ENCODE measurements around the gene PCDHGC3.

The PCDHGC3 gene

GRCh38 chr5:141485321-141486055 is 9.7 kb downstream of the PCDHGC3 start:
- no peak for DNase-seq (ENCODE audit: low read depth in 3 of 3)

GRCh38 chr5:141486091-141486490 is 10.3 kb downstream of the PCDHGC3 start:
- DNase-seq (ENCODE audit: low read depth in 3 of 3), result no peak

- no peak for DNase-seq (ENCODE audit: low read depth in 3 of 3)
Observed at GRCh38 chr5:141487131-141487530, 11.4 kb downstream of the PCDHGC3 start.

- no peak for DNase-seq (ENCODE audit: low read depth in 3 of 3)
Observed at GRCh38 chr5:141488591-141489561, 13.1 kb downstream of the PCDHGC3 start, which contains the start of gene PCDHGC5. TSS of gene PCDHGC5 (plus strand) at chr5:141489081. CDS start at chr5:141489241, 160 bp downstream.

GRCh38 chr5:141489841-141490240 is 14.1 kb downstream of the PCDHGC3 start:
- DNase-seq (ENCODE audit: low read depth in 3 of 3), result no peak

- DNase-seq (ENCODE audit: low read depth in 3 of 3), result no peak
Observed at GRCh38 chr5:141490271-141490670, 14.5 kb downstream of the PCDHGC3 start.

DNA sequence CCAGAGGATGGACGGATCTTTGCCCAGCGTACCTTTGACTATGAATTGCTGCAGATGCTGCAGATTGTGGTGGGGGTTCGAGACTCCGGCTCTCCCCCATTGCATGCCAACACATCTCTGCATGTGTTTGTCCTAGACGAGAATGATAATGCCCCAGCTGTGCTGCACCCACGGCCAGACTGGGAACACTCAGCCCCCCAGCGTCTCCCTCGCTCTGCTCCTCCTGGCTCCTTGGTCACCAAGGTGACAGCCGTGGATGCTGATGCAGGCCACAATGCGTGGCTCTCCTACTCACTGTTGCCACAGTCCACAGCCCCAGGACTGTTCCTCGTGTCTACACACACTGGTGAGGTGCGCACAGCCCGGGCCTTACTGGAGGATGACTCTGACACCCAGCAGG is 15.0 kb downstream of the PCDHGC3 start:
- no peak for DNase-seq (ENCODE audit: low read depth in 3 of 3)

DNA sequence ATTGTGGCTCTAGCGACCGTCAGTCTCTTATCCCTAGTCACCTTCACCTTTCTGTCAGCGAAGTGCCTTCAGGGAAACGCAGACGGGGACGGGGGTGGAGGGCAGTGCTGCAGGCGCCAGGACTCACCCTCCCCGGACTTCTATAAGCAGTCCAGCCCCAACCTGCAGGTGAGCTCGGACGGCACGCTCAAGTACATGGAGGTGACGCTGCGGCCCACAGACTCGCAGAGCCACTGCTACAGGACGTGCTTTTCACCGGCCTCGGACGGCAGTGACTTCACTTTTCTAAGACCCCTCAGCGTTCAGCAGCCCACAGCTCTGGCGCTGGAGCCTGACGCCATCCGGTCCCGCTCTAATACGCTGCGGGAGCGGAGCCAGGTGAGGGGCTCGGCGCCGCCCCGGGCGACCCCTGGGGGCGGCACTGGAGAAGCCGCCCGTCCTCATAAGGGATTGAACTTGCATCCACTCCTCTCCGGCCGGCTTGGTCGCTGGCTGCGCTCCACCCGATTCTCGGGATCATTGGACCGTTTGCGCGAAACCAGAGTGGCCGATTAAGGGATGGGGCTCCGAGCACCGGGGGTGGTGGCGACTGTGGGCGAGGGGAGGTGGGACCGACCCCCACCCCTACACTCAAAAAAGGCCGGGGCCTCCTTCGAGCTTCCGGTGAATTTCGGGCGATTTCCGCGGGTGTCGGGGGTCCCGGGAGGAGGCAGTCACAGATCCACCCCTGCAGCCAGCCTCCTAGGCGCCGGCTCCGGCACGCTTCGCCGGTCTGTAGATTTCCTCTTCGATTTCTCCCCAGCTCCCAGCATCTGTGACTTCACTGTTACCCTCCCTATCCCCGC is 15.8 kb downstream of the PCDHGC3 start:
- DNase-seq (ENCODE audit: low read depth in 3 of 3), result no peak

- no peak for DNase-seq (ENCODE audit: low read depth in 3 of 3)
Observed at GRCh38 chr5:141492168-141492885, 16.6 kb downstream of the PCDHGC3 start.

DNA sequence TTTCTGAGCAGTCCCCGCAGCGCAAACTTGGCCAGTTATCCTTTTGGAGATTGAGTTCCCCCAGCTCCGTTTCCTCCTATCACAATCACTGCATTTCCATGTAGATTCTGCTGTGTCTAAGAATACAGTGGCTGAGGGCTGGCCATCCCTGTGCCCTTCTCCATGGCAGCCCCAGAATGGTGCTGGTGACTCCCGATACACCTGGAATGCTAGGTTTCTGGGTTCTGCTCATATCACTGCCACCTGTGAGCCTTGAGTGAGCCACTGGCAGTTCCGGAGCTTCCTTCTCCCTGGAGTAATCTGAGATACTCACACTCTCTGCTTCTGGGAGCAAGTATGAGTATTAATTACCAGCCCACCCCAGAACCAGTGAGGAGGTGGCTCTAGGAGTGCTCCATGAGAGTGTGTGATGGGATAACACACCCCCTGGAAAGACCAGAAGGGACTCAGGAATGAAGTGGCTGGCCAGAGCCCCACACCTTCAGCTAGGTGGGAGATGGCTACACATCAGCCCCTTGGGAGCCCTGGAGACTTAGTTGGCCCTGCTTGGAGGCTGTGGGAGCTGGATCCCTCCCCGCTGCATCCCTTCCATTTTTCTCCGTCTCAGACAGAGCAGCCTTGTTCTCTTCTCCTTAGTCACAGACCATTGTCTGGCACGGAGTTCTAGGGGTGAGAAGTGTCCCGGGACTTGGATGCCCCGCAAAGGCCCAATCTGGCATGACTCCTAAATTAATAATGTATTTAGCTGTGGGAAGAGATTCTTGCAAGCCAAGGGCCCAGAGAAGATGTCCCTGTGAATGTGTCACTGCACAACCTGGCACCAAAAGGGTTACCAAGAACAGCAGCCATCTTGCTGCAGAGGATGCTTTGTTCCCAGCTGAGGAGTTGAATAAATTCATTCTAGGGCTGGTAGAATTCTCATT is 18.0 kb downstream of the PCDHGC3 start:
- no peak for DNase-seq (ENCODE audit: low read depth in 3 of 3)

DNA sequence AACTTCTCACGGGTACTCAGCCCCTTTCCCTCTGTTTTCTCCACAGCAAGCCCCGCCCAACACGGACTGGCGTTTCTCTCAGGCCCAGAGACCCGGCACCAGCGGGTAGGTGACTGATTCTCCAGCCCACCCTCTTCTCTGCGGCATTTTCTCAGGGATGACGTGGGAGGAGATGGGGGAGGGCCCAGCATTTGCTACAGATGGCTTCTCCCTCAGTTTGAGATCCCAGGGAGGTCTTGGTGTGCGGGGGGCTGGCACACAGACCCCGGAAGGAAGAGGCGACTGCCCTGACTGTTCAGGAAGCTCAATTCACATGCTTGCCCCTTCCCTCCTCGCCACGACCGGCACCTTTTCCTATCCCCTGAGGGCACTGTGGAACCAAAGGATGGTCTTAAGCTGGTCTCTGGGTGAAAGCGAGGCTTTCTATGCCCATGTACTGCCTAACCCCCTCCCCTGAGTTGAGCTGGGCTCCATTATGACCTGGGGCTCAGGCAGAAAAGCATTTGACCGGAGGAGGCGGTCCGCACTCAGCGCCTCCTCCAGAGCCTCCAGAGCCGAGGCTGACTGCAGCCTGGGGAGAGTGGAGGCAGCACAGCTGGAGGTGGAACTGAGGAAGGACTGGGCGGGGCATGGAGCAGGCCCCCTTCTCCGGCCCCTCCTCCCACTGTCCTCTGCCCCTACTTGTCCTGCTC is 19.1 kb downstream of the PCDHGC3 start:
- no peak for DNase-seq (ENCODE audit: low read depth in 3 of 3)

GRCh38 chr5:141495453-141495811 is 19.7 kb downstream of the PCDHGC3 start:
- no peak for DNase-seq (ENCODE audit: low read depth in 3 of 3)

GRCh38 chr5:141496038-141496437 is 20.3 kb downstream of the PCDHGC3 start:
- no peak for DNase-seq (ENCODE audit: low read depth in 3 of 3)

- DNase-seq (ENCODE audit: low read depth in 3 of 3), result no peak
Observed at GRCh38 chr5:141501761-141502160, 26.0 kb downstream of the PCDHGC3 start.

- no peak for DNase-seq (ENCODE audit: low read depth in 3 of 3)
Observed at GRCh38 chr5:141503681-141504080, 27.9 kb downstream of the PCDHGC3 start.

GRCh38 chr5:141504216-141504615 is 28.4 kb downstream of the PCDHGC3 start:
- no peak for DNase-seq (ENCODE audit: low read depth in 3 of 3)

DNA sequence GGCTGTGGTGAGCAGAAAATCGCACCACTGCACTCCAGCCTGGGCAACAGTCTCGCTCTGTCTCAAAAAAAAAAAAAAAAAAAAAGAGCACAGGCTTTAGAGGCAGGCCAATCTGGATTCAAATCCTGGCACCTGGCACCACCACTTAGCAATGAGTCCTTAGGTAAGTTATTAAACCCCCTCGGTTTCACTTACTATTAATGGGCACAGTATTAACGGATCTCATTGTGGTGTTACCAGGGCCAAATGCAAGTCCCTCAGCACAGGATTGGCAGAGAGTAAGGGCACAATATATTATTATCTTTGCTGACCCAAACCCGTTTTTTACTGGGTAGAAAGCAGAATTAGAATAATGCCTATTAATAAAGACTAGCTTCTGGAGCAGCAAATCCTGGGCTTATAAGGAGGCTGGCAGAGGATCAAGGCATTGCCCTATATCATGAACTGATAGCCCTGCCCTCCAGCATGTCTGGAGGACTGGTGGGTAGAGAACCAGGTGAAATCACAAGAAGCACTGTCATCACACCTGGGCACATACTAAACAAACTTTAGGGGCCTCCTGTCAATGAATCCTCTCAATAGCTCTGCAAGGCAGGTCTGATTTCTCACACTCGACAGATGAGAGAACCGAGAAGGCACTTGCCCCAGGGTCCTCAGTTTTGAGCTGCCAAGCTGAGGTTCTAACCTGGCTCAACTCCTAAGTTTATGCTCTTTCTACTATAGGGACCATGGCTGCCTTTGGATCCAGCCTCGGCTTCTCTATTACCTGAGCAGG is 30.8 kb downstream of the PCDHGC3 start:
- no peak for DNase-seq (ENCODE audit: low read depth in 3 of 3)

GRCh38 chr5:141507387-141508091 is 31.8 kb downstream of the PCDHGC3 start:
- DNase-seq (ENCODE audit: low read depth in 3 of 3), result no peak

All from stimulated activated CD4-positive, alpha-beta T cell treated with anti-CD3 and anti-CD28 coated beads, TNF-alpha, amount 100 ng/mL, for 48 hours (primary cell).